ENCODE results near the gene CCNF.
"Not testable (repeated sequence)": the region's sequence is repeated elsewhere in the genome, so short reads cannot be mapped to it uniquely, and the experiment has no call there.

DNA sequence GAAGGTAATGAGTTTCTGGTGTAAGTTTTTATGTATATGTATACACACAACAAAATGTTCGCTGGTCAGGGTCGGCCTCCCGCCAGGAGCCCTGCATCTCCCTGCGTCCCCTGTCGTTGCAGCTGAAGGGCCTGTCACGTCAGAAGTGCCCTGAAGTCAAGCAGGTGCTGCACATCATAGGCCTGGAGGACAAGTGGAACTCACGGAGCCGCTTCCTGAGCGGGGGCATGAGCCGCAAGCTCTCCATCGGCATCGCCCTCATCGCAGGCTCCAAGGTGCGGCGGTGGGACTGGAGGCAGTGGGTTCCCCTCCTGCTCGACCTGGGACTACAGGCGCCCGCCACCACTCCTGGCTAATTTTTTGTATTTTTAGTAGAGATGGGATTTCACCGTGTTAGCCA lies 43.3 kb upstream of the CCNF start:
- TF ChIP-seq NFXL1 (IDR thresholded peaks at IDR 0.05; ENCODE audit: borderline replicate concordance); TAF1 (IDR thresholded peaks at IDR 0.05; ENCODE audit: borderline replicate concordance, low read depth, low read length): not testable (repeated sequence)
